Vagina (tissue), 2 donors: ENCODE data around the gene LGALS1.

Source experiments
- POLR2A ChIP-seq, 2 donors: fragments of 450-650 bp; IDR thresholded peaks; one replicate each; pipeline ENCODE4 v1.6.1; 2017; ENCODE audit warnings: antibody characterized with exemption in 2 of 2, mild to moderate bottlenecking in 2 of 2, moderate library complexity in 2 of 2
- POLR2AphosphoS5 ChIP-seq, 2 donors: sonication (generic); formaldehyde crosslinking; IDR thresholded peaks; one replicate each; pipeline ENCODE4 v1.9.0; 2017; ENCODE audit warnings: antibody characterized with exemption in 2 of 2, mild to moderate bottlenecking in 2 of 2, low read depth in 1 of 2; ENCODE audit not compliant: insufficient read depth in 1 of 2
- TF ChIP-seq, protein P1 (sequence below), 3 experiments: fragments of 450-650 bp in 2 of 3; fragments of 200-600 bp in 1 of 3; sonication (generic) in 1 of 3; IDR thresholded peaks; one replicate each; pipeline ENCODE4 v1.5.1; 2017 to 2019; ENCODE audit warnings: antibody characterized with exemption in 3 of 3, mild to moderate bottlenecking in 2 of 3, moderate library complexity in 2 of 3

GRCh38 chr22:37634417-37634924 is 41.0 kb upstream of the LGALS1 start:
- TF ChIP-seq POLR2AphosphoS5 (IDR thresholded peaks at IDR 0.05; ENCODE audit: insufficient read depth in 1 of 2, low read depth in 1 of 2) (no peak), POLR2A (IDR thresholded peaks at IDR 0.05) (no peak)
- TF ChIP-seq, protein P1, sequence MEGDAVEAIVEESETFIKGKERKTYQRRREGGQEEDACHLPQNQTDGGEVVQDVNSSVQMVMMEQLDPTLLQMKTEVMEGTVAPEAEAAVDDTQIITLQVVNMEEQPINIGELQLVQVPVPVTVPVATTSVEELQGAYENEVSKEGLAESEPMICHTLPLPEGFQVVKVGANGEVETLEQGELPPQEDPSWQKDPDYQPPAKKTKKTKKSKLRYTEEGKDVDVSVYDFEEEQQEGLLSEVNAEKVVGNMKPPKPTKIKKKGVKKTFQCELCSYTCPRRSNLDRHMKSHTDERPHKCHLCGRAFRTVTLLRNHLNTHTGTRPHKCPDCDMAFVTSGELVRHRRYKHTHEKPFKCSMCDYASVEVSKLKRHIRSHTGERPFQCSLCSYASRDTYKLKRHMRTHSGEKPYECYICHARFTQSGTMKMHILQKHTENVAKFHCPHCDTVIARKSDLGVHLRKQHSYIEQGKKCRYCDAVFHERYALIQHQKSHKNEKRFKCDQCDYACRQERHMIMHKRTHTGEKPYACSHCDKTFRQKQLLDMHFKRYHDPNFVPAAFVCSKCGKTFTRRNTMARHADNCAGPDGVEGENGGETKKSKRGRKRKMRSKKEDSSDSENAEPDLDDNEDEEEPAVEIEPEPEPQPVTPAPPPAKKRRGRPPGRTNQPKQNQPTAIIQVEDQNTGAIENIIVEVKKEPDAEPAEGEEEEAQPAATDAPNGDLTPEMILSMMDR (IDR thresholded peaks at IDR 0.05), result no peak
